AG09319 (cell line): ENCODE measurements around the gene GCKR.

ENCODE experiments used
- DNase-seq: peaks from one replicate; pipeline ENCODE4 v3.0.0-alpha.2; 2010; ENCODE audit warnings: low read depth; ENCODE audit errors: extremely low read depth
- TF ChIP-seq, protein P1 (sequence below): IDR thresholded peaks from 2 replicates; pipeline ENCODE4 v1.5.1; 2011; ENCODE audit warnings: low read depth, mild to moderate bottlenecking, inconsistent platforms, low read length, moderate library complexity

GCKR gene

DNA sequence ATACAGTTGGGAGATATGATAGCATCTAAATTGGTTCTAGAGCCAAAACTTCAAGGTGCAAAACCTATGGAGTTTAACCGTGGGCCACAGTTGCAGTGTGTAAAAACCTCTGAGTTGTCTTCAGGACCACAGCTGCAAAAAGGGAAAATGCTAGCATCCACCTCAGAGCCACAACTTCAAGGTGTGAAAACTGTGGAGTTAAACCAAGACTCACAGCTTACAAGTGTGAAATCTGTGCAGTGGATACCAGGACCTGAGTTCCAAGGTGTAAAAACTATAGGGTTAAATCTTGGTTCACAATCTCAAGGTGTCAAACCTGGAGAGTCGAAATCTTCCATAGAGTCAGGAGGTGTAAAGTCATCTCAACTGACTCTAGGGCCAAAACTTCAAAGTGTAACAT lies 75.8 kb downstream of the GCKR start:
- TF ChIP-seq, protein P1, sequence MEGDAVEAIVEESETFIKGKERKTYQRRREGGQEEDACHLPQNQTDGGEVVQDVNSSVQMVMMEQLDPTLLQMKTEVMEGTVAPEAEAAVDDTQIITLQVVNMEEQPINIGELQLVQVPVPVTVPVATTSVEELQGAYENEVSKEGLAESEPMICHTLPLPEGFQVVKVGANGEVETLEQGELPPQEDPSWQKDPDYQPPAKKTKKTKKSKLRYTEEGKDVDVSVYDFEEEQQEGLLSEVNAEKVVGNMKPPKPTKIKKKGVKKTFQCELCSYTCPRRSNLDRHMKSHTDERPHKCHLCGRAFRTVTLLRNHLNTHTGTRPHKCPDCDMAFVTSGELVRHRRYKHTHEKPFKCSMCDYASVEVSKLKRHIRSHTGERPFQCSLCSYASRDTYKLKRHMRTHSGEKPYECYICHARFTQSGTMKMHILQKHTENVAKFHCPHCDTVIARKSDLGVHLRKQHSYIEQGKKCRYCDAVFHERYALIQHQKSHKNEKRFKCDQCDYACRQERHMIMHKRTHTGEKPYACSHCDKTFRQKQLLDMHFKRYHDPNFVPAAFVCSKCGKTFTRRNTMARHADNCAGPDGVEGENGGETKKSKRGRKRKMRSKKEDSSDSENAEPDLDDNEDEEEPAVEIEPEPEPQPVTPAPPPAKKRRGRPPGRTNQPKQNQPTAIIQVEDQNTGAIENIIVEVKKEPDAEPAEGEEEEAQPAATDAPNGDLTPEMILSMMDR = no peak
- DNase-seq = no peak

DNA sequence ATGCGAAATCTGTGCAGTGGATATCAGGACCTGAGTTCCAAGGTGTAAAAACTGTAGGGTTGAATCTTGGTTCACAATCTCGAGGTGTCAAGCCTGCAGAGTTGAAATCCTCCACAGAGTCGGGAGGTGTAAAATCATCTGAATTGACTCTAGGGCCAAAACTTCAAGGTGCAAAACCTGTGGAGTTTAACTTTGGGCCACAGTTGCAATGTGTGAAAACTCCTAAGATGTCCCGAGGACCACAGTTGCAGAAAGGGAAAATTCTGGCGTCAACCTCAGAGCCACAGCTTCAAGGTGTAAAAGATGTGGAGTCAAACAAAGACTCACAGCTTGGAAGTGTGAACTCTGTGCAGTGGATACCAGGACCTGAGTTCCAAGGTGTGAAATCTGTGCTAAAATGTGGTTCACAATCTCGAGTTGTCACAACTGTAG lies 76.4 kb downstream of the GCKR start:
- TF ChIP-seq, protein P1 = no peak
- DNase-seq = no peak
